ENCODE data around the gene IGSF3. TPM values are rescaled to one million over a fixed set of nuclear protein-coding genes. Genes with fewer than 3 reads are reported as not detected.
"Not testable (repeated sequence)": the region's sequence is repeated elsewhere in the genome, so short reads cannot be mapped to it uniquely, and the experiment has no call there.

The IGSF3 gene
- total RNA-seq, 1 experiment from 2014 or later = 5.8 TPM

DNA sequence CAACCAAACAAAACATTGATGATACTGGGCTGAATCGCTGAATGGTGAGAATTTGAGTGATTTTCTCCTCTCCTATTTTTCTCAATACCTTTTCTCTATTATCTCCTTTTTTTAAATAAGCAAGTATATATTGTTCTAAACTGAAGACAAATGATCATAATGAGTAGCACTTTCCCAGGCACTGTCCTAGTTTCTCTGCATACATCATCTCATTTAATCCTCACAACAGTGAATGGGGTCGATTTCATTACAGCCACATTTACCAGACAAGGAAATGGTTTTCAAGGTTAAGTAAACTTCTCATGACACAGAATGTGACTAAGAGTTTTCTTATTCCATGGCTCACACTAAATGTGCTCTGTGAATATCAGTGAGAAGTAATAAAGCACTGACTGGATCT is 45.0 kb downstream of the IGSF3 start:
- not testable (repeated sequence) for H3K36me3 ChIP-seq

DNA sequence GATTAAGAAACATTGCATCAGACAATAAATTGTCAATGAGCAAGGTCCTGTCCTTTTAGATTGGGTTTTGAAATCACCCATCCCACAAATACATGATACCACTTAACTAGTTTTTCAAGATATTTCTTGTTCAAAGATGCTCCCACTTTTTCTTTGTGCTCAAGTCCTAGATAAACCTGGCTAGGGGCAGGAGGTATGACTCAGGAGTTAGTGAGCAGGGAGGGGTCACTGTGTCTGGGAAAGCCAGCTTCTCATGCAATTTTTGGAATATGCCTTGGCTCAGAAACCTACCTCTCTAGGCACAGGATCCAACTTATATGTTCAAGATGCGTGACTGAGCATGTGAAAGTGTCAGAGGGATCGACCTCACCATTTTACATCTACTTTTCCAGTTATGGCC is 45.8 kb downstream of the IGSF3 start:
- DNase-seq (ENCODE audit: low read depth in 1 of 2, low spot score in 2 of 2) = not testable (repeated sequence)

More for the DNA sequence above, 45.0 kb downstream of the IGSF3 start:
- not testable (repeated sequence) for DNase-seq (ENCODE audit: low read depth in 1 of 2, low spot score in 2 of 2); H3K4me3 ChIP-seq; H3K4me1 ChIP-seq (replicated peaks); H3K9me3 ChIP-seq (replicated peaks); H3K27ac ChIP-seq; H3K27me3 ChIP-seq (replicated peaks)

DNA sequence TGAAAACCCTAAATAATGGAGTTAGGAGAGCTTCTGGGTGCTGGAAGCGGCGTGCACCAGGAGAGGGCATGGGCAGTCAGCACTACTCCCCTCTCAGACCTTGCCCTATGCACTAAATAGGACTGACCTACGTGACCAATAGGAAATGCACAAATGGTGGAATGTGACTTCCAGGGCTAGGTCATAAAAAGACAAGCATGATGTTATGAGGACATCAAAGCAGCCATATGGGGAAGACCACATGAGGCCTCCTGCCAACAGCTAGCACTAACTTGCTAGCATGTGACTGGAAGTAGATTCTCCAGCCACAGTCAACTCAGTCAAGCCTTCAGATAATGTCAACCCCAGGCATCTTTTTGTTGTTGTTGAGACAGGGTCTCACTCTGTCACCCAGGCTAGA is 47.1 kb downstream of the IGSF3 start:
- H3K9me3 ChIP-seq (replicated peaks); H3K27ac ChIP-seq; H3K27me3 ChIP-seq (replicated peaks); H3K4me1 ChIP-seq (replicated peaks); DNase-seq (ENCODE audit: low read depth in 1 of 2, low spot score in 2 of 2); H3K4me3 ChIP-seq; H3K36me3 ChIP-seq: not testable (repeated sequence)

More for the DNA sequence above, 45.8 kb downstream of the IGSF3 start:
- H3K9me3 ChIP-seq (replicated peaks); H3K27ac ChIP-seq; H3K27me3 ChIP-seq (replicated peaks); H3K4me1 ChIP-seq (replicated peaks); H3K36me3 ChIP-seq; H3K4me3 ChIP-seq: not testable (repeated sequence)

DNA sequence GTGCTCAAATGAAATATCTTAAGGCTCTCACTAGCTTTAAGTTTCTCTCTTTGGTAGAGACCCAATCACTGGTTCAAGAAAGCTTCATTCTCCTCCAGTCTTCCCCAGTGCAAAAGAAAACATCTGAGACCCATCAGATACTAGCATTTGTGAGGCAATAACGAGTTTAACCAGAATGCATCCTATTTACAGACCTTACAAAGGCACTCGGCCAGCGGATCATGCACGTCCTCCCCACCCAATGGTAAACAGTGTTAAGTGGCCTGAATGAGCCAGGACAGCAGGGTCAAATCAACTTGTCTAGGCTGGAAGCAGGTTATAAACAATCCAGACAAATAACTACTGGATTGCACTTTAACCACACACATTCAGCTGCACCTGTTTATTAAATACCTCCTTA is 48.4 kb downstream of the IGSF3 start:
- H3K27me3 ChIP-seq (replicated peaks); H3K4me1 ChIP-seq (replicated peaks); H3K9me3 ChIP-seq (replicated peaks); DNase-seq (ENCODE audit: low read depth in 1 of 2, low spot score in 2 of 2); H3K27ac ChIP-seq; H3K36me3 ChIP-seq; H3K4me3 ChIP-seq: not testable (repeated sequence)

GRCh38 chr1:116617808-116618207 is 49.7 kb downstream of the IGSF3 start:
- DNase-seq (ENCODE audit: low read depth in 1 of 2, low spot score in 2 of 2); H3K27me3 ChIP-seq (replicated peaks); H3K27ac ChIP-seq; H3K9me3 ChIP-seq (replicated peaks); H3K36me3 ChIP-seq; H3K4me1 ChIP-seq (replicated peaks); H3K4me3 ChIP-seq: not testable (repeated sequence)

DNA sequence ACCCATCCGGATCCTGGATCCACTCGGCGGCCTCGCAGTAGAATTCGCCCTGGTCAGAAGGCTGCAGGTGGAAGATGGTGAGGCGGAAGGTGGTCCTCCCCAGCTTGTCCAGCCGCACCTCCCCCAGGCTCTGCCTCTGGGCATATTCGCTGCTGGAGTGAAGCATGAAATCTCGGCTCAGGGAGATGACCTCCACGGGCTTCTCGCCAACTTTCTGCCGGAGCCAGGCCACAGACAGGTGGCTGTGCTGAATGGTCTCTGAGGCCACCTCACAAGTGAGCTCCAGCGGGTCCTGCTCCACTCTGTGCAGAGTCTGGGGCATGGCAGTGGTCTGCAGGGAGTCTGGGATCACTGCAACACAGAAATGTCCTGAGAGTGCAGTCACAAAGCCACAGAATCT is 53.7 kb downstream of the IGSF3 start:
- H3K9me3 ChIP-seq (replicated peaks); H3K36me3 ChIP-seq; H3K4me3 ChIP-seq; H3K27ac ChIP-seq; DNase-seq (ENCODE audit: low read depth in 1 of 2, low spot score in 2 of 2); H3K4me1 ChIP-seq (replicated peaks); H3K27me3 ChIP-seq (replicated peaks): not testable (repeated sequence)

DNA sequence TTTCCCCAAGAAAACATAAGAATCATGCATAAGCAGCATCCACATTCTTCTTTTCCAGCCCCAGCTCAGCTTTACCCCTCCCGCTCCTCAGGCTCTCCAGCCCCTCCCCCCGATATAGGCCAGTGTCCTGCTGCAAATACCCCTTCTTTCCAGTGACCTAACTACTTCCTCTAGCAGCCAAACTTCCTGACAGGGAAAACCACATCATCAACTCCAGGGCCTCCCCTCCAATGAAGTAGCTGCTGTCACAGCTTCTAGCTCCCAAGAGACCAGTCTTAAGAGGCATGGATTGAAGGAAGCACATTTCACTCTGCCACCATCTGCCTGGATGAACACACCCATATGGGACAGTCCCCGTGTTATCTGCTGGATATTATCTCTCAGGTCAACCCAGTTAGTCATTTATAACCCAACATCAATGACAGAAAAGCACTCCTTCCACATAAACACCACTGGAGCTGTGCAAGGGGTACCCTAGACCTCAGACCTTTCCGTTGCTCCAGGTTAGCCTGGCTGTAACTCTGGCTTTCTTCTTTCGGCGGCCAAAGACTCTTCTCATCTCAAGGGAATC is 57.6 kb downstream of the IGSF3 start:
- not testable (repeated sequence) for H3K4me3 ChIP-seq; DNase-seq (ENCODE audit: low read depth in 1 of 2, low spot score in 2 of 2); H3K36me3 ChIP-seq; H3K27me3 ChIP-seq (replicated peaks); H3K4me1 ChIP-seq (replicated peaks); H3K9me3 ChIP-seq (replicated peaks); H3K27ac ChIP-seq

GRCh38 chr1:116608841-116609240 is 58.7 kb downstream of the IGSF3 start:
- H3K27me3 ChIP-seq (replicated peaks); H3K4me3 ChIP-seq; H3K36me3 ChIP-seq; H3K9me3 ChIP-seq (replicated peaks); H3K4me1 ChIP-seq (replicated peaks); H3K27ac ChIP-seq; DNase-seq (ENCODE audit: low read depth in 1 of 2, low spot score in 2 of 2): not testable (repeated sequence)

DNA sequence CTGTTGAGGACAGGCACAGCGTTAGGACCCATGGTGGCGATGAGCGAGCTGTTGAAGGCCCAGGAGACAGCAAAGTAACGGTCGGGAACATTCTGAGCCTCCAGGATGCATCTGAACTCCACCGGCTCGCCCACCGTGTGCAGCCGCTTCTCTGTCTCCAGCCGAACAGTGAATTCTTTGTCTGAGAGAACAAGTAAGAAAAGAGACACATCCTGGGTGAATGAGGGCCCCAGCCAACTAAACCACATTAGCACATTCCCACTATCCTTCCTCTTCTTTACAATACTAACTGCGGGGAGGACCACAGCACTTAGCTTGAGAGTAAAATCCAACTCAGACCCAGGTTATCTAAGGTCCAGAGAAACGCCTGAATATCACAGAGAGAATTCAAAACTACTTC is 59.4 kb downstream of the IGSF3 start:
- not testable (repeated sequence) for H3K27ac ChIP-seq; H3K27me3 ChIP-seq (replicated peaks); H3K4me3 ChIP-seq; H3K36me3 ChIP-seq; H3K9me3 ChIP-seq (replicated peaks); H3K4me1 ChIP-seq (replicated peaks); DNase-seq (ENCODE audit: low read depth in 1 of 2, low spot score in 2 of 2)

DNA sequence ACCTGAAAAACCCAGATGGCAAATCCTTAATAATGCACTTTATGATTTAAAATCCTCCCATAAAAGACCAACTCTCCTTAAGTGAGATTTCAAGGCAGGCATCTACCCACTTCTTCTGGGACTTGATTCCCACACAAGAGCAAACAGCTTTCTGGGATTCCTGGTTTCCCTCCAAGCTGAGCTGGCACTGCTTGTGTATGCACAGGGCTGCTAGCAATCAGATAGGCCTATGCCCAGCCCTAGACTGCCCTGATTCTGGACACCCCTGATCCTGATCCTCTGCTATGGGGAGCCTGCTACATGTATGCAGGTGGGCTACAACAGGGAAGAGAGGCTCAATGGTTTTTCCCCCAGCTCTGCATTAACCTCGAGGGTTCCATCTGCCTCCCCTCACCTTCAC is 60.1 kb downstream of the IGSF3 start:
- not testable (repeated sequence) for H3K36me3 ChIP-seq; DNase-seq (ENCODE audit: low read depth in 1 of 2, low spot score in 2 of 2); H3K4me3 ChIP-seq; H3K27me3 ChIP-seq (replicated peaks); H3K9me3 ChIP-seq (replicated peaks); H3K4me1 ChIP-seq (replicated peaks); H3K27ac ChIP-seq

GRCh38 chr1:116606067-116606466 is 61.5 kb downstream of the IGSF3 start:
- not testable (repeated sequence) for H3K27ac ChIP-seq; DNase-seq (ENCODE audit: low read depth in 1 of 2, low spot score in 2 of 2); H3K4me3 ChIP-seq; H3K4me1 ChIP-seq (replicated peaks); H3K27me3 ChIP-seq (replicated peaks); H3K9me3 ChIP-seq (replicated peaks); H3K36me3 ChIP-seq

DNA sequence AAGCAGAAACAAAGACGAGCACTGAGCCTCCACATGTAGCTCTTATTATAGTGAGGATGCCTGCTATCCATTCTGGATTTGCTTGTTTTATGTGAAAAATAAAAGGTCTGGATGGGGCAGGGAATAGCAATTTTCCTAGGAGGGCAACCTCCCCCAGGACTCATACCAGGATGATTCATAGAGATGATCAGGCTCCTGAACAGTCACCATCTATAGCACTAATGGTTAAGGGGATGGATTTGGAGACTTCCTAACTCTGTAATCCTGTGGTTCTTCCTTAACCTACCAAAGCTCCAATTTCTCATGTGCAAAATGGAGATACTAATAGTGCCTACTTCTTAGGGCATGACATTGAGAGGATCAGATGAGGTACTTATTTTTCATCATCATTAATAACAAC is 62.2 kb downstream of the IGSF3 start:
- no peaks in the 10 kb centered on the region for H3K36me3 ChIP-seq
- H3K4me3 ChIP-seq = no peak overlapping the region
- H3K27ac ChIP-seq = no peak overlapping the region
- H3K9me3 ChIP-seq (replicated peaks) = no peaks in the 10 kb centered on the region
- no peaks in the 10 kb centered on the region for H3K4me1 ChIP-seq (replicated peaks)
- DNase-seq (ENCODE audit: low read depth in 1 of 2, low spot score in 2 of 2) = no peak
- H3K27me3 ChIP-seq (replicated peaks) = no peaks in the 10 kb centered on the region

DNA sequence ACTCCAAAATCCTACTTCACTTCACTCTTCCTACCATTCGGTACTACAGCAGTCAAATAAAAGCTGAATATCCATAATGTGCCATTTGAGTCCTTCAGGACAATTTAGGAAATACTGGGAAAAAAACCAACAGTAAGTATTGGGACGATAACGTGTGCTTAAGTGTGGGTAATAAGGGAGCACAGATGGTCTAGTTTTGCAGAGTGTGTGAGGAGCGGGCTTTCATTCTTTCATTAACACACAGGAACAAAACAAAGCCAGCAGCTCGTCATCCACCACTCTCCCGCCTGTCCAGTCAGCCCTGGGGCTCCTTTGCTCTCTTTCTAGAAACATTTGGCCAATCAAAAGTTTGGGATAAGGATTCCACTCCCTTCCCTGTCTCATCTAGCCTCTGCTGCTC is 63.1 kb downstream of the IGSF3 start:
- not testable (repeated sequence) for H3K4me3 ChIP-seq; DNase-seq (ENCODE audit: low read depth in 1 of 2, low spot score in 2 of 2); H3K36me3 ChIP-seq; H3K9me3 ChIP-seq (replicated peaks); H3K4me1 ChIP-seq (replicated peaks); H3K27me3 ChIP-seq (replicated peaks); H3K27ac ChIP-seq

GRCh38 chr1:116603646-116604045 is 63.9 kb downstream of the IGSF3 start:
- not testable (repeated sequence) for H3K27me3 ChIP-seq (replicated peaks); H3K4me1 ChIP-seq (replicated peaks); H3K9me3 ChIP-seq (replicated peaks); H3K27ac ChIP-seq; DNase-seq (ENCODE audit: low read depth in 1 of 2, low spot score in 2 of 2); H3K36me3 ChIP-seq; H3K4me3 ChIP-seq

DNA sequence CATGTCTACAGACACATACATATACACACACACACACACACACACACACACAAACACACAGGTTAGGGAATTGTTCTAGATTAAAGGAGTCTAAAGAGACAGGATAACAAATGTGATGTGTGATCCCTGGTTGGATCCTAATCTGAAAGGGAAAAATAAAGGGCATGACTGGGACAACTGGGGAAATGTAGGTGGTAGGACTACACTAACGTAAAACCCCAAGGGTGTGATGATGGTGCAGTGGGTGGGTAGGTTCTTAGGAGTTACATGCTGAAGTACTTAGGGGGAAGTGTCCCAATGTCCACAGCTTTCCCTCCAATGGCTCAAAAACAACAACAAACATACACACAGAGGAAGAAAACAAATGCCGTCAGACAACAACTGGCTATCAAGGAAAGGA is 68.2 kb downstream of the IGSF3 start:
- not testable (repeated sequence) for H3K4me3 ChIP-seq; H3K4me1 ChIP-seq (replicated peaks); H3K27ac ChIP-seq; H3K27me3 ChIP-seq (replicated peaks); DNase-seq (ENCODE audit: low read depth in 1 of 2, low spot score in 2 of 2); H3K36me3 ChIP-seq; H3K9me3 ChIP-seq (replicated peaks)
